ENCODE measurements around the gene ZNF415.

DNA sequence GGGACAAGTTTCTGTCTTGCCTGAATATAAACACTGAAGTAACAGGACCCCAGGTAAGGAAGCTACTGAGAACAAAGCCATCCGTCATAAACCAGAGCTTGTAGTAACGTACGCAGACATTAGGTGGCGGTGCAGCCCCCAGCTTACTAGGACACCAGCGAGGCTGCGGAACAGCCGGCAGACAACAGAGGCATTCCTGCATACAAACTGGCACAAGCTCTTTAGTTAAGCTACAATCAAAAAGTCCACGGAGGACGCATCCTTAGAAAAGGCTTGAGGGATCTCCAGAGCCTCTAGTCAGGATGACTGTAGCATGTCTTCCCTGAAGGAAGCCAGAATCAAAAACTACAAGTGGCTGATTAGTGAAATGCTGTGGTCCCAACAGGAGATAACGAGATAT lies 55.7 kb downstream of the ZNF415 start:
- no peak for TF ChIP-seq POLR2A (IDR thresholded peaks at IDR 0.05)
- TF ChIP-seq, protein P1, sequence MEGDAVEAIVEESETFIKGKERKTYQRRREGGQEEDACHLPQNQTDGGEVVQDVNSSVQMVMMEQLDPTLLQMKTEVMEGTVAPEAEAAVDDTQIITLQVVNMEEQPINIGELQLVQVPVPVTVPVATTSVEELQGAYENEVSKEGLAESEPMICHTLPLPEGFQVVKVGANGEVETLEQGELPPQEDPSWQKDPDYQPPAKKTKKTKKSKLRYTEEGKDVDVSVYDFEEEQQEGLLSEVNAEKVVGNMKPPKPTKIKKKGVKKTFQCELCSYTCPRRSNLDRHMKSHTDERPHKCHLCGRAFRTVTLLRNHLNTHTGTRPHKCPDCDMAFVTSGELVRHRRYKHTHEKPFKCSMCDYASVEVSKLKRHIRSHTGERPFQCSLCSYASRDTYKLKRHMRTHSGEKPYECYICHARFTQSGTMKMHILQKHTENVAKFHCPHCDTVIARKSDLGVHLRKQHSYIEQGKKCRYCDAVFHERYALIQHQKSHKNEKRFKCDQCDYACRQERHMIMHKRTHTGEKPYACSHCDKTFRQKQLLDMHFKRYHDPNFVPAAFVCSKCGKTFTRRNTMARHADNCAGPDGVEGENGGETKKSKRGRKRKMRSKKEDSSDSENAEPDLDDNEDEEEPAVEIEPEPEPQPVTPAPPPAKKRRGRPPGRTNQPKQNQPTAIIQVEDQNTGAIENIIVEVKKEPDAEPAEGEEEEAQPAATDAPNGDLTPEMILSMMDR (IDR thresholded peaks at IDR 0.05), result peak in 5 of 6 experiments; percentile 35 to 66 (median 57)
- TF ChIP-seq POLR2AphosphoS5 (IDR thresholded peaks at IDR 0.05), result no peak
